B cell (primary cell): ENCODE results near the gene ST8SIA6. TPM values are rescaled to one million over a fixed set of nuclear protein-coding genes. Genes with fewer than 3 reads are reported as not detected.

Source experiments
- ATAC-seq: fragments of 200-7000 bp; cut with Tn5 transposase; one replicate; pipeline ENCODE4 v1.10.0; 2021; ENCODE audit warnings: low read depth, mild to moderate bottlenecking, moderate number of reproducible peaks, moderate library complexity
- CTCF ChIA-PET: fragments of 350-600 bp; sonication (Branson Sonifier 250); formaldehyde crosslinking; loops from one replicate; lab custom pipeline; 2021; ENCODE audit warnings: antibody characterized with exemption, inconsistent platforms; lab: Charles Lee
- POLR2A ChIA-PET: fragments of 350-600 bp; sonication (Branson Sonifier 250); formaldehyde crosslinking; loops from one replicate; lab custom pipeline; 2021; ENCODE audit warnings: antibody characterized with exemption; lab: Charles Lee
- DNase-seq: peaks from one replicate; pipeline ENCODE4 v3.0.0; 2013
- H2AFZ ChIP-seq: 2 replicates; pipeline ENCODE4 v1.6.1; 2012; ENCODE audit warnings: mild to moderate bottlenecking, low read depth, low read length; ENCODE audit not compliant: insufficient read depth, poor library complexity, severe bottlenecking
- H3K27ac ChIP-seq, 2 donors: 1 replicate in 1 of 2; 2 replicates in 1 of 2; pipeline ENCODE4 v1.5.1; 2012 to 2013; ENCODE audit warnings: low read length in 2 of 2, mild to moderate bottlenecking in 2 of 2, moderate library complexity in 1 of 2
- H3K27me3 ChIP-seq, 4 experiments: fragments of 200-600 bp in 1 of 4; sonication (generic) in 1 of 4; replicated peaks in 1 of 4; 1 replicate in 2 of 4; 2 replicates in 2 of 4; pipeline versions ENCODE4 v1.6.1 to v1.7.0; 2013 to 2016; ENCODE audit warnings: low read length in 3 of 4, mild to moderate bottlenecking in 2 of 4, mixed read lengths in 1 of 4, moderate library complexity in 1 of 4; ENCODE audit not compliant: insufficient read depth in 4 of 4, control insufficient read depth in 3 of 4; ENCODE audit errors: control extremely low read depth in 1 of 4
- H3K36me3 ChIP-seq, 2 experiments: replicated peaks in 1 of 2; 1 replicate in 1 of 2; 2 replicates in 1 of 2; pipeline versions ENCODE4 v1.6.1 to v1.7.1; 2013; ENCODE audit warnings: low read length in 1 of 2; ENCODE audit not compliant: insufficient read depth in 2 of 2, control insufficient read depth in 1 of 2; ENCODE audit errors: control extremely low read depth in 1 of 2, extremely low read depth in 1 of 2
- H3K4me1 ChIP-seq, 2 donors: fragments of 200-600 bp in 1 of 2; sonication (generic) in 1 of 2; 1 replicate in 1 of 2; 2 replicates in 1 of 2; pipeline versions ENCODE4 v1.5.1 to v1.6.1; 2013 to 2017; ENCODE audit warnings: low read length in 2 of 2; ENCODE audit not compliant: control insufficient read depth in 2 of 2, insufficient read depth in 2 of 2
- H3K4me2 ChIP-seq: replicated peaks from 2 replicates; pipeline ENCODE3; 2012; ENCODE audit warnings: mild to moderate bottlenecking, low read depth, low read length; ENCODE audit not compliant: poor library complexity, severe bottlenecking
- H3K4me3 ChIP-seq, 5 experiments: fragments of 200-600 bp in 1 of 5; sonication (generic) in 1 of 5; 1 replicate in 3 of 5; 2 replicates in 2 of 5; pipeline versions ENCODE4 v1.5.1 to v1.7.0; 2011 to 2016; ENCODE audit warnings: low read length in 4 of 5, mild to moderate bottlenecking in 4 of 5, low read depth in 2 of 5, control low read depth in 1 of 5, moderate library complexity in 1 of 5; ENCODE audit not compliant: insufficient read depth in 1 of 5; ENCODE audit errors: control extremely low read depth in 1 of 5, extremely low read depth in 1 of 5
- H3K79me2 ChIP-seq: fragments of 200-600 bp; sonication (generic); one replicate; pipeline ENCODE4 v1.6.0; 2016; ENCODE audit warnings: low read length; ENCODE audit not compliant: control insufficient read depth, insufficient read depth
- H3K9ac ChIP-seq: fragments of 200-600 bp; sonication (generic); 2 replicates; pipeline ENCODE4 v1.6.1; 2017; ENCODE audit warnings: mild to moderate bottlenecking, low read length, moderate library complexity
- H3K9me3 ChIP-seq, 3 donors: one replicate each; pipeline versions ENCODE4 v1.6.1 to v1.7.1; 2013; ENCODE audit warnings: low read length in 2 of 3; ENCODE audit not compliant: control insufficient read depth in 2 of 3, insufficient read depth in 1 of 3; ENCODE audit errors: control extremely low read depth in 1 of 3
- H4K20me1 ChIP-seq: 2 replicates; pipeline ENCODE4 v1.6.0; 2012; ENCODE audit warnings: mild to moderate bottlenecking, low read length; ENCODE audit not compliant: insufficient read depth, control insufficient read depth, poor library complexity, severe bottlenecking
- H3K27ac Mint-ChIP-seq: one replicate; pipeline ENCODE4 v1.8.0; 2021; ENCODE audit warnings: mixed read lengths
- H3K27me3 Mint-ChIP-seq: one replicate; pipeline ENCODE4 v1.8.0; 2021; ENCODE audit warnings: mixed read lengths
- H3K4me1 Mint-ChIP-seq: one replicate; pipeline ENCODE4 v1.8.0; 2021; ENCODE audit warnings: mixed read lengths
- H3K4me3 Mint-ChIP-seq: one replicate; pipeline ENCODE4 v1.8.0; 2021; ENCODE audit warnings: mixed read lengths
- H3K9me3 Mint-ChIP-seq: one replicate; pipeline ENCODE4 v1.8.0; 2022; ENCODE audit warnings: mixed read lengths; ENCODE audit not compliant: insufficient read depth
- EZH2 ChIP-seq: IDR thresholded peaks from 2 replicates; pipeline ENCODE4 v1.6.1; 2012; ENCODE audit warnings: borderline replicate concordance, low read depth, mild to moderate bottlenecking, moderate library complexity, low read length; ENCODE audit not compliant: insufficient read depth, poor library complexity, severe bottlenecking
- WGBS: methylation state at CpG from one replicate; pipeline ENCODE4 v1.1.5; 2013; ENCODE audit warnings: missing lambda C conversion rate; ENCODE audit not compliant: insufficient coverage; 5-methylcytosine and 5-hydroxymethylcytosine counted together
- intact Hi-C: fragments of 100-400 bp; cut with micrococcal nuclease; formaldehyde crosslinking; loops from one replicate; pipeline ENCODE4 v1.10.0; 2022
- polyA plus RNA-seq: library from polyadenylated mRNA; depleted of rRNA; stranded (reverse); fragments of >200 nt; gene quantifications from 2 replicates; pipeline ENCODE4 v1.2.3, GENCODE V29; 2012
- total RNA-seq, 2 donors: library from RNA; stranded (reverse); fragments of 120-200 nt in 1 of 2; gene quantifications; 1 replicate in 1 of 2; 2 replicates in 1 of 2; pipeline versions ENCODE4 v1.2.3 to v1.2.4, GENCODE V29; 2013 to 2022
- TF ChIP-seq, protein P1 (sequence below): fragments of 200-600 bp; IDR thresholded peaks from one replicate; pipeline ENCODE4 v1.8.0; 2022; ENCODE audit warnings: antibody characterized with exemption, mild to moderate bottlenecking

Gene ST8SIA6
- total and polyA plus RNA-seq, 2 donors (not counting 1 experiment from before 2014, with no cell fraction given), result 0.04 TPM; not detected in 1

DNA sequence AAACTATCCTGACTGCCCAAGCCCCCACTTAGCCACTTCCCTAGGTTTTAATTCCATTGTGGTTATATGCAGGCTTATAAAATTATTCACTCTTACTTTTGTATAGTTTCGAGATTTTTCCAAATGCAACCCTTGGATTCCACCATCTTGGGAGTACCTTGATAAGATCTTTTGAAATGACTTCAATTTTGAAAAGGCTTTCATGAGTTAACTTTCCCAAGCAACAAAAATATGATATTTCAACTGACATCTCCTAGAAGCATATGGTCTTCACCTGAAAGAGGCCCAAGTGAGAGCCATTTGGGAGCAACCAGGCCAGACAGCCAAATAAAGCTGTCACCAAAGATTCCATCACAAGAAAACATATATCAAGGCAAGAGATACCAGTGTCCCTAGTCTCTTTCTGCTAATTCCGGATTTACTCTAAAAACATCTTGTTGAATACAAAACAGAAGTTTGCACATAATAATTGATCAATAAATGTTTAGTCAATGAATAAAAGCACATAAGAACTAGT lies 1.7 kb upstream of the ST8SIA6 start:
- ATAC-seq (no peak), DNase-seq (no peak)
- Histone ChIP-seq H4K20me1 (no peaks in the 10 kb centered on the region), H3K27me3 (peaks cover 0 to 24% (median 22%) of the 10 kb centered on the region in 4 experiments), H3K79me2 (no peaks in the 10 kb centered on the region), H3K36me3 (no peaks in the 10 kb centered on the region), H3K27ac (no peak overlapping the region), H3K9ac (no peak overlapping the region), H3K9me3 (no peaks in the 10 kb centered on the region), H3K4me2 (no peak overlapping the region), H3K4me3 (no peak overlapping the region), H2AFZ (no peak overlapping the region), H3K4me1 (peaks cover 10 to 21% of the 10 kb centered on the region in 2 donors)
- WGBS, result no CpG with 5 or more reads among the region's 2 CpGs
- Mint-ChIP-seq H3K27me3 (peaks cover 46% of the 10 kb centered on the region), H3K4me1 (peaks cover 19% of the 10 kb centered on the region), H3K27ac (no peak overlapping the region), H3K4me3 (no peak overlapping the region), H3K9me3 (no peaks in the 10 kb centered on the region)
- intact Hi-C loops, result no loop called here
- TF ChIP-seq, protein P1, sequence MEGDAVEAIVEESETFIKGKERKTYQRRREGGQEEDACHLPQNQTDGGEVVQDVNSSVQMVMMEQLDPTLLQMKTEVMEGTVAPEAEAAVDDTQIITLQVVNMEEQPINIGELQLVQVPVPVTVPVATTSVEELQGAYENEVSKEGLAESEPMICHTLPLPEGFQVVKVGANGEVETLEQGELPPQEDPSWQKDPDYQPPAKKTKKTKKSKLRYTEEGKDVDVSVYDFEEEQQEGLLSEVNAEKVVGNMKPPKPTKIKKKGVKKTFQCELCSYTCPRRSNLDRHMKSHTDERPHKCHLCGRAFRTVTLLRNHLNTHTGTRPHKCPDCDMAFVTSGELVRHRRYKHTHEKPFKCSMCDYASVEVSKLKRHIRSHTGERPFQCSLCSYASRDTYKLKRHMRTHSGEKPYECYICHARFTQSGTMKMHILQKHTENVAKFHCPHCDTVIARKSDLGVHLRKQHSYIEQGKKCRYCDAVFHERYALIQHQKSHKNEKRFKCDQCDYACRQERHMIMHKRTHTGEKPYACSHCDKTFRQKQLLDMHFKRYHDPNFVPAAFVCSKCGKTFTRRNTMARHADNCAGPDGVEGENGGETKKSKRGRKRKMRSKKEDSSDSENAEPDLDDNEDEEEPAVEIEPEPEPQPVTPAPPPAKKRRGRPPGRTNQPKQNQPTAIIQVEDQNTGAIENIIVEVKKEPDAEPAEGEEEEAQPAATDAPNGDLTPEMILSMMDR, result no peak
- TF ChIP-seq EZH2, result no peak
- CTCF ChIA-PET, result no interaction called here
- POLR2A ChIA-PET, result no interaction called here

DNA sequence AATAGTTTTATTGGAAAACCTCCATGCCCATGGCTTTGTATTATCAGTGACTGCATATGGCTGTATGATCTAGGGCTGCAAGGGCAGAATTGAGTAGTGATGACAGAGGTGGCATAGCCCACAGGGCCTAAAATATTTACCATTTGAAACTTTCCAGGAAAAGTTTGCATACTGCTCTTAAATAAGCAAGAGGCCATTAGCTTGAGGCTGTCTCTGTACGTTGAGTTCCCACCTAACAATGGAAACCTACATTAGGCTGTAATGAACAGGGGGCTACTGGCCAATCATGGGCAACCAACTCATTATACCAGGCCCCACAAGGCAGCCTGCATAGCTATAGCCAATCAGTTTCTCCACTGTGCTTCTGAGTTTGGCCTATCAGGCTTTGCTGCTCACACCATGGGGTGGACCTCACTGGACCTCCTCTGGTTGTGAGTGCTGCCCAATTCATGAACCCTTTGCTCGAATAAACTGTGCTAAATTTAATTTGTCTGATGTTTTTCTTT lies 673 bp upstream of the ST8SIA6 start:
- Histone ChIP-seq H3K79me2 (no peaks in the 10 kb centered on the region), H3K9ac (no peak overlapping the region), H3K4me2 (peak overlapping the region; percentile 69), H3K4me1 (peaks cover 10 to 21% of the 10 kb centered on the region in 2 donors), H3K9me3 (no peaks in the 10 kb centered on the region), H3K27ac (no peak overlapping the region), H3K36me3 (no peaks in the 10 kb centered on the region), H3K27me3 (peaks cover 0 to 28% (median 25%) of the 10 kb centered on the region in 4 experiments), H2AFZ (no peak overlapping the region), H3K4me3 (no peak overlapping the region), H4K20me1 (no peaks in the 10 kb centered on the region)
- H3K4me1 Mint-ChIP-seq, result peaks cover 16% of the 10 kb centered on the region
- ChIA-PET CTCF (no interaction called here), POLR2A (no interaction called here)
- peak overlapping the region; percentile 74 for H3K4me3 Mint-ChIP-seq
- H3K27ac Mint-ChIP-seq, result no peak overlapping the region
- ATAC-seq, result no peak
- intact Hi-C loops, result no loop called here
- DNase-seq, result no peak
- 70% methylated on average over 2 of the region's 2 CpGs for WGBS
- TF ChIP-seq, protein P1, result no peak
- no peak for TF ChIP-seq EZH2
- no peaks in the 10 kb centered on the region for H3K9me3 Mint-ChIP-seq
- peaks cover 47% of the 10 kb centered on the region for H3K27me3 Mint-ChIP-seq
